Adrenal gland (tissue), 12 donors: ENCODE results near the gene ZCCHC17. TPM values are rescaled to one million over a fixed set of nuclear protein-coding genes. Genes with fewer than 3 reads are reported as not detected.
A peak's percentile ranks its signal among the peaks of the same experiment; 100 is the strongest.

Experiments used
- DNase-seq, 7 donors: peaks; one replicate each; pipeline ENCODE4 v3.0.0-alpha.2; 2019 to 2020
- H3K27ac ChIP-seq, 5 donors: fragments of 200-600 bp; sonication (generic) in 4 of 5; 1 replicate in 3 of 5; 2 replicates in 2 of 5; pipeline versions ENCODE4 v1.5.1 to v1.8.0; 2016 to 2020; ENCODE audit warnings: mild to moderate bottlenecking in 1 of 5
- H3K27me3 ChIP-seq: fragments of 200-600 bp; 2 replicates; pipeline ENCODE4 v1.8.0; 2021
- H3K36me3 ChIP-seq, 2 donors: fragments of 200-600 bp; replicated peaks in 1 of 2; 1 replicate in 1 of 2; 2 replicates in 1 of 2; pipeline versions ENCODE4 v1.5.1 to v1.8.0; 2018 to 2022
- H3K4me1 ChIP-seq, 2 donors: fragments of 200-600 bp; replicated peaks in 1 of 2; 1 replicate in 1 of 2; 2 replicates in 1 of 2; pipeline versions ENCODE4 v1.5.1 to v1.8.0; 2018 to 2021
- H3K4me3 ChIP-seq, 4 donors: fragments of 200-600 bp; sonication (generic) in 3 of 4; one replicate each; pipeline ENCODE4 v1.5.1; 2016 to 2018
- H3K9me3 ChIP-seq, 3 donors: fragments of 200-600 bp; sonication (generic) in 1 of 3; replicated peaks in 1 of 3; 1 replicate in 2 of 3; 2 replicates in 1 of 3; pipeline versions ENCODE4 v1.5.1 to v1.8.0; 2016 to 2021
- CTCF ChIP-seq, 6 experiments: fragments of 450-650 bp in 4 of 6; fragments of 200-600 bp in 2 of 6; sonication (generic) in 1 of 6; IDR thresholded peaks; 1 replicate in 5 of 6; 2 replicates in 1 of 6; pipeline versions ENCODE4 v1.5.1 to v1.8.0; 2016 to 2021; ENCODE audit warnings: antibody characterized with exemption in 6 of 6, mild to moderate bottlenecking in 2 of 6, moderate library complexity in 1 of 6
- POLR2A ChIP-seq, 2 donors: fragments of 450-650 bp; IDR thresholded peaks; one replicate each; pipeline ENCODE4 v1.6.1; 2017; ENCODE audit warnings: antibody characterized with exemption in 2 of 2, mild to moderate bottlenecking in 2 of 2, moderate library complexity in 1 of 2
- WGBS, 4 donors: extraction: QIAGEN DNeasy Blood & Tissue Kit in 2 of 4; methylation state at CpG; one replicate each; pipeline versions ENCODE4 v1.1.5 to v1.1.7; 2013 to 2017; 5-methylcytosine and 5-hydroxymethylcytosine counted together
- intact Hi-C, 2 donors: fragments of 100-400 bp; cut with DNase I; formaldehyde crosslinking; loops; one replicate each; pipeline versions ENCODE4 v1.14.1 to v1.15.0; 2022 to 2023
- polyA plus RNA-seq, 3 donors: library from polyadenylated mRNA; stranded (reverse); fragments of 200-250 nt in 2 of 3; fragments of 350-450 nt in 1 of 3; fragmentation: Illumina TruSeq in 1 of 3; extraction: RNeasy Lipid Tissue Mini Kit (QIAGEN cat#74804) in 1 of 3; gene quantifications; one replicate each; pipeline ENCODE4 v1.2.3, GENCODE V29; 2013 to 2014
- total RNA-seq, 9 donors: library from RNA; depleted of rRNA in 4 of 9; stranded (reverse); fragments of >200 nt in 4 of 9; fragments of 120-200 nt in 1 of 9; fragmentation: NEBNext Ultra II Directional in 1 of 9; extraction: Animal tissue kit (Norgen Biotek cat#: 25700) in 1 of 9; gene quantifications; one replicate each; pipeline versions ENCODE4 v1.1.0 to v1.2.4, GENCODE V29; 2013 to 2023
- donor health status: healthy with polysubstance abuse.
- donor health status: Bipolar disorder and iron deficiency.
- donor health status: DM: yes; HTN: yes; CAD: no.
- donor health status: DM: no; HTN: no; CAD: no.
- donor health status: DM: no; HTN: no; CAD: no.
- donor health status: DM: yes; HTN: yes; CAD: no.

ZCCHC17 gene
- total and polyA plus RNA-seq, 12 donors: 20.9 to 62.1 (median 29.5) TPM

GRCh38 chr1:31372051-31372450, 75.2 kb downstream of the ZCCHC17 start:
- intact Hi-C loops: no loop called here
- TF ChIP-seq CTCF (IDR thresholded peaks at IDR 0.05): no peak
- no peak for TF ChIP-seq POLR2A (IDR thresholded peaks at IDR 0.05)
- H3K36me3 ChIP-seq: no peaks in the 10 kb centered on the region
- H3K27me3 ChIP-seq: no peaks in the 10 kb centered on the region
- H3K4me3 ChIP-seq: no peak overlapping the region
- peaks cover 59 to 71% of the 10 kb centered on the region in 2 donors for H3K4me1 ChIP-seq
- 54 to 68% (median 60%) methylated on average over 3 of the region's 3 CpGs for WGBS, 4 donors
- peak overlapping the region in 4 of 5 donors; percentile 82 to 93 (median 88) for H3K27ac ChIP-seq
- DNase-seq: peak in 2 of 7 donors; percentile 28 to 55
- no peaks in the 10 kb centered on the region for H3K9me3 ChIP-seq

- Histone ChIP-seq H3K27me3 (no peaks in the 10 kb centered on the region), H3K27ac (peak overlapping the region; percentile 75 to 93 (median 86)), H3K4me3 (peak overlapping the region in 1 of 4 donors; percentile 50), H3K36me3 (no peaks in the 10 kb centered on the region), H3K4me1 (peaks cover 59 to 71% of the 10 kb centered on the region in 2 donors), H3K9me3 (no peaks in the 10 kb centered on the region)
- WGBS, 4 donors: 33 to 64% (median 53%) methylated on average over 7 to 10 of the region's 10 CpGs
- TF ChIP-seq POLR2A (IDR thresholded peaks at IDR 0.05) (no peak), CTCF (IDR thresholded peaks at IDR 0.05) (no peak)
- intact Hi-C loops: no loop called here
- no peak for DNase-seq
Measured at GRCh38 chr1:31372751-31373055, 75.9 kb downstream of the ZCCHC17 start.

- peak; percentile 48 to 95 for TF ChIP-seq POLR2A (IDR thresholded peaks at IDR 0.05)
- peak in 2 of 6 experiments; percentile 20 to 32 for TF ChIP-seq CTCF (IDR thresholded peaks at IDR 0.05)
- intact Hi-C loops: no loop called here
- peaks cover 58 to 67% of the 10 kb centered on the region in 2 donors for H3K4me1 ChIP-seq
- H3K27ac ChIP-seq: peak within 1 kb of the TSS; percentile 75 to 93 (median 86)
- H3K4me3 ChIP-seq: peak within 1 kb of the TSS in 2 of 4 donors; percentile 21 to 50
- peak; percentile 80 to 97 (median 91) for DNase-seq
- H3K27me3 ChIP-seq: no peaks in the 10 kb centered on the region
- no peaks in the 10 kb centered on the region for H3K9me3 ChIP-seq
- no peaks in the 10 kb centered on the region for H3K36me3 ChIP-seq
- 0 to 14% (median 2%) methylated on average over 19 to 44 of the region's 44 CpGs for WGBS, 4 donors
Measured at GRCh38 chr1:31373056-31373896, 76.4 kb downstream of the ZCCHC17 start, which contains the start of gene FABP3. Gene FABP3 (minus strand): TSS chr1:31373076. CDS start chr1:31373014, 62 bp downstream.

GRCh38 chr1:31373897-31374486, 77.2 kb downstream of the ZCCHC17 start:
- WGBS, 4 donors: 25 to 39% (median 27%) methylated on average over 9 to 11 of the region's 11 CpGs
- Histone ChIP-seq H3K4me1 (peaks cover 51 to 60% of the 10 kb centered on the region in 2 donors), H3K36me3 (no peaks in the 10 kb centered on the region), H3K27ac (peak overlapping the region; percentile 75 to 93 (median 86)), H3K4me3 (peak overlapping the region in 1 of 4 donors; percentile 50), H3K9me3 (no peaks in the 10 kb centered on the region), H3K27me3 (no peaks in the 10 kb centered on the region)
- no peak for DNase-seq
- TF ChIP-seq CTCF (IDR thresholded peaks at IDR 0.05): no peak
- TF ChIP-seq POLR2A (IDR thresholded peaks at IDR 0.05): no peak
- intact Hi-C loops: no loop called here
